Lower leg skin (tissue), 3 donors: Measurements from ENCODE around the gene SMCR8.

Experiments used
- POLR2A ChIP-seq, 2 donors: fragments of 450-650 bp; IDR thresholded peaks; one replicate each; pipeline ENCODE4 v1.6.1; 2016 to 2017; ENCODE audit warnings: antibody characterized with exemption in 2 of 2, mild to moderate bottlenecking in 1 of 2, moderate library complexity in 1 of 2
- TF ChIP-seq, protein P1 (sequence below), 3 donors: fragments of 450-650 bp; IDR thresholded peaks; one replicate each; pipeline ENCODE4 v1.5.1; 2016; ENCODE audit warnings: antibody characterized with exemption in 3 of 3, mild to moderate bottlenecking in 3 of 3, moderate library complexity in 2 of 3

DNA sequence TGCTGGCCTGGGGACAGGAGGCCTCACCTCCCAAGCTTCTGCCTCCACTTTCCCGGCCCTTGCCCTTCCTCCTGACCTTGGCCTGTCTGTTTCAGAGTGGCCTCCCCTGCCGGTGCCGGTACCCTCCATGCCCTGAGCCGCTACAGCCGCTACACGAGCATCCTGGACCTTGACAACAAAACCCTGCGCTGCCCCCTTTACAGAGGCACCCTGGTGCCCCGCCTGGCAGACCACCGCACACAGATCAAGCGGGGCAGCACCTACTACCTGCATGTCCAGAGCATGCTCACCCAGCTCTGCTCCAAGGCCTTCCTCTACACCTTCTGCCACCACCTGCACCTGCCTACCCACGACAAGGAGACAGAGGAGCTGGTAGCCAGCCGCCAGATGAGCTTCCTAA, 7.4 kb downstream of the SMCR8 start:
- TF ChIP-seq, protein P1, sequence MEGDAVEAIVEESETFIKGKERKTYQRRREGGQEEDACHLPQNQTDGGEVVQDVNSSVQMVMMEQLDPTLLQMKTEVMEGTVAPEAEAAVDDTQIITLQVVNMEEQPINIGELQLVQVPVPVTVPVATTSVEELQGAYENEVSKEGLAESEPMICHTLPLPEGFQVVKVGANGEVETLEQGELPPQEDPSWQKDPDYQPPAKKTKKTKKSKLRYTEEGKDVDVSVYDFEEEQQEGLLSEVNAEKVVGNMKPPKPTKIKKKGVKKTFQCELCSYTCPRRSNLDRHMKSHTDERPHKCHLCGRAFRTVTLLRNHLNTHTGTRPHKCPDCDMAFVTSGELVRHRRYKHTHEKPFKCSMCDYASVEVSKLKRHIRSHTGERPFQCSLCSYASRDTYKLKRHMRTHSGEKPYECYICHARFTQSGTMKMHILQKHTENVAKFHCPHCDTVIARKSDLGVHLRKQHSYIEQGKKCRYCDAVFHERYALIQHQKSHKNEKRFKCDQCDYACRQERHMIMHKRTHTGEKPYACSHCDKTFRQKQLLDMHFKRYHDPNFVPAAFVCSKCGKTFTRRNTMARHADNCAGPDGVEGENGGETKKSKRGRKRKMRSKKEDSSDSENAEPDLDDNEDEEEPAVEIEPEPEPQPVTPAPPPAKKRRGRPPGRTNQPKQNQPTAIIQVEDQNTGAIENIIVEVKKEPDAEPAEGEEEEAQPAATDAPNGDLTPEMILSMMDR (IDR thresholded peaks at IDR 0.05): no peak
- TF ChIP-seq POLR2A (IDR thresholded peaks at IDR 0.05): no peak
